HG02970 (cell line): ENCODE data around the gene SENP6.
"Not testable (repeated sequence)": the region's sequence is repeated elsewhere in the genome, so short reads cannot be mapped to it uniquely, and the experiment has no call there.

Experiments
- ATAC-seq: cut with Tn5 transposase; IDR thresholded peaks from one replicate; pipeline ENCODE4 v1.9.1; 2021; ENCODE audit warnings: mild to moderate bottlenecking, moderate library complexity, moderate number of reproducible peaks; ENCODE audit not compliant: unreplicated experiment, low FRiP score

Gene SENP6

GRCh38 chr6:75608956-75609533 is 7.4 kb downstream of the SENP6 start:
- ATAC-seq, result no peak

GRCh38 chr6:75609639-75610590 is 8.2 kb downstream of the SENP6 start:
- no peak for ATAC-seq

GRCh38 chr6:75611011-75611701 is 9.5 kb downstream of the SENP6 start:
- no peak for ATAC-seq

GRCh38 chr6:75611702-75612375 is 10.2 kb downstream of the SENP6 start:
- ATAC-seq, result no peak

- ATAC-seq, result no peak
Observed at GRCh38 chr6:75612434-75612833, 10.8 kb downstream of the SENP6 start.

- no peak for ATAC-seq
Observed at GRCh38 chr6:75613056-75613501, 11.4 kb downstream of the SENP6 start.

- ATAC-seq, result no peak
Observed at GRCh38 chr6:75618437-75618836, 16.8 kb downstream of the SENP6 start.

- no peak for ATAC-seq
Observed at GRCh38 chr6:75619230-75619899, 17.7 kb downstream of the SENP6 start.

- no peak for ATAC-seq
Observed at GRCh38 chr6:75620381-75621304, 19.0 kb downstream of the SENP6 start.

GRCh38 chr6:75621846-75622245 is 20.2 kb downstream of the SENP6 start:
- ATAC-seq, result no peak

GRCh38 chr6:75623491-75623890 is 21.8 kb downstream of the SENP6 start:
- no peak for ATAC-seq

GRCh38 chr6:75624335-75624734 is 22.7 kb downstream of the SENP6 start:
- ATAC-seq, result no peak

GRCh38 chr6:75624988-75625387 is 23.3 kb downstream of the SENP6 start:
- no peak for ATAC-seq

- ATAC-seq, result no peak
Observed at GRCh38 chr6:75626561-75626960, 24.9 kb downstream of the SENP6 start.

- not testable (repeated sequence) for ATAC-seq
Observed at GRCh38 chr6:75627708-75628107, 26.0 kb downstream of the SENP6 start.

- no peak for ATAC-seq
Observed at GRCh38 chr6:75631859-75632635, 30.4 kb downstream of the SENP6 start.

GRCh38 chr6:75633045-75633444 is 31.4 kb downstream of the SENP6 start:
- no peak for ATAC-seq

- ATAC-seq, result no peak
Observed at GRCh38 chr6:75642311-75642710, 40.6 kb downstream of the SENP6 start.
